Stimulated activated CD4-positive, alpha-beta T cell treated with anti-CD3 and anti-CD28 coated beads, Interleukin-4, amount 100 ng/mL, for 1 hour (primary cell): ENCODE data around the gene ARHGAP26.

ENCODE experiments used
- DNase-seq: peaks from one replicate; pipeline ENCODE4 v3.0.0-alpha.2; 2020

The ARHGAP26 gene

DNA sequence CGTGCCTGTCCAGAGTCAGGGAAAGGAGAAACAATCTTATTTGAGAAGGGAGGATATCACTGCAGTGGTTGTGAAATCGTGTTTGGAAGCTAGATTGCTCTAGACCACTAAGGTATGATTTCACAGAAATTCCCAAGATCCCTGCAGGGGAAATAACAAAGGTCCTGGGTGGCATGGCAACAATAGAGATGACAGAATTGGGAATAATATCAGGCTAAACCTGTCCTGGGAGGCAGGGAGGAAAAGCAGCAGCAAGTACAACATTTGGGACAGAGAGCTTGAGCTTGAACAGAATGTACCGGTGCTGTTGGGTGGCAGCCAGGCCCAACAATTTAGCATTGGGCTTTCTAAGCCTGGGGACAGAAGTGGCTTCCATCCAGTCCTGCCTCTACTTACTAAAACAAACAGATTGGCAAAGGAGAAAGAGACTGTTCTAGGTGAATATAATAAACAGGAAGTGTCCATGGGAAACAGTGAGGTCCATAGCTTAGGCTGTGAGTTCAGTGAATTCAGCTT is 17.0 kb upstream of the ARHGAP26 start:
- DNase-seq: no peak

- DNase-seq: no peak
These were observed 16.1 kb upstream of the ARHGAP26 start for GRCh38 chr5:142754031-142754430.

- DNase-seq: no peak
These were observed 13.6 kb upstream of the ARHGAP26 start for GRCh38 chr5:142756576-142756975.

- no peak for DNase-seq
These were observed 12.6 kb upstream of the ARHGAP26 start for GRCh38 chr5:142757564-142757963.

- DNase-seq: no peak
These were observed 11.9 kb upstream of the ARHGAP26 start for GRCh38 chr5:142758062-142758795.

DNA sequence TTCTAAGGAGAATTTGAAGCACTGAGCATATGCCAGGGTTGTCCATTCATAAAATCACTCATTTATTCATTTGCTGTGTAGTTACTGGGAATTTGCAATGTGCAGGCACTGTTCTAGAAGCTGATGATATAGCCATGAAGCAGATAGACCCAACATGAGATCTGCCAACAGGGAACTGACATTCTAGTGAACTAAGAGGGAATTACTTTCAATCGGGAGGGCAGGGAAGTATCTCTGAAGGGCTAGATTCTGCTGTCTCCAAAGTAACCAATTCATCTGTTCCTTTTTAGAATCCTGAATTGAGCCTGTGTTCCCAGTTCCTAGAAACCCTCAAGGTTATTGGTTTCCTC is 11.4 kb upstream of the ARHGAP26 start:
- DNase-seq: no peak

GRCh38 chr5:142763701-142764100 is 6.5 kb upstream of the ARHGAP26 start:
- no peak for DNase-seq

- DNase-seq: no peak
These were observed 3.0 kb upstream of the ARHGAP26 start for GRCh38 chr5:142767178-142767577.

- DNase-seq: no peak
These were observed 2.3 kb upstream of the ARHGAP26 start for GRCh38 chr5:142767911-142768310.

GRCh38 chr5:142769251-142769792 is 855 bp upstream of the ARHGAP26 start:
- DNase-seq: peak; percentile 7

GRCh38 chr5:142770650-142771609 is 753 bp downstream of the ARHGAP26 start:
- DNase-seq: peak; percentile 51

GRCh38 chr5:142771666-142772065 is 1.5 kb downstream of the ARHGAP26 start:
- no peak for DNase-seq

DNA sequence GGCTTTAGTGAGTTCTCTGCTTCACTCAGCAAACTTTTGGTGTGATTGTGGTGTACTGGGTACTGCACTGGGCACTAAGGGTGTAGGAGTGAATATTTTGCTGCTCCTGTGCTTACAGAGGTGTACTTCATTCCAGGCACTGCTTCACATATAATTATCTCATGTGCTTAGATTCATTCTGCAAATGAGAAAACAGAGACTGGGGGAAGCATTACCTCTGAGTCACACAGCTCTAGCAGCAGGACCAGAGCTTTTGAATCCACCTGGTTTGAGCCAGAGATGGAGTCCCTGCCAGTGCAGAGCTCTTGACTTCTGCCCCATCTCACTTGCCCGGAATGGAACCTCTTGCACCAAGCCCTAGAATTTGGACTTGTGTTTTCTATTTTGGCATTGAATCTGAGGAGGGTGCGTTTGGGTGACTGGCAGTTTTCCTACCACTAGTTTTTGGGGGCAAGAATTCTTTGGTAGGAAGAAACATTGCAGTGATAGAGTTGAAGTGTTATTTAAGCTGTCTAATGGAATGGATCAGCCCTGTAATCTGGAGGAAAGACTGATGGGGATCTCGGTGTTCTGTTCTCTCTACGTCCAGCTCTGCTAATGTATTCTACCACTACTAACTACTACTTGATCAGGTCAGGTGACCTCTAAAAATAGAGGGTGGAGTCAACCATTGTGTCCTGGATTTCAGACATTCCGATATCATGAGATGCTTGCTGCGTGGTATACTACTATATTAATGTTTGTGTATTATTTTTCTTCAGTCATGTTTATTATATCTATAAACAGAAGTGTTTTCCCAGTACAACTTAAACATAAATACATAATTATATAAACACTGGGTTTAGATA is 2.5 kb downstream of the ARHGAP26 start:
- DNase-seq: no peak

GRCh38 chr5:142777099-142777498 is 6.9 kb downstream of the ARHGAP26 start:
- DNase-seq: no peak

- DNase-seq: no peak
These were observed 7.7 kb downstream of the ARHGAP26 start for GRCh38 chr5:142777850-142778249.

DNA sequence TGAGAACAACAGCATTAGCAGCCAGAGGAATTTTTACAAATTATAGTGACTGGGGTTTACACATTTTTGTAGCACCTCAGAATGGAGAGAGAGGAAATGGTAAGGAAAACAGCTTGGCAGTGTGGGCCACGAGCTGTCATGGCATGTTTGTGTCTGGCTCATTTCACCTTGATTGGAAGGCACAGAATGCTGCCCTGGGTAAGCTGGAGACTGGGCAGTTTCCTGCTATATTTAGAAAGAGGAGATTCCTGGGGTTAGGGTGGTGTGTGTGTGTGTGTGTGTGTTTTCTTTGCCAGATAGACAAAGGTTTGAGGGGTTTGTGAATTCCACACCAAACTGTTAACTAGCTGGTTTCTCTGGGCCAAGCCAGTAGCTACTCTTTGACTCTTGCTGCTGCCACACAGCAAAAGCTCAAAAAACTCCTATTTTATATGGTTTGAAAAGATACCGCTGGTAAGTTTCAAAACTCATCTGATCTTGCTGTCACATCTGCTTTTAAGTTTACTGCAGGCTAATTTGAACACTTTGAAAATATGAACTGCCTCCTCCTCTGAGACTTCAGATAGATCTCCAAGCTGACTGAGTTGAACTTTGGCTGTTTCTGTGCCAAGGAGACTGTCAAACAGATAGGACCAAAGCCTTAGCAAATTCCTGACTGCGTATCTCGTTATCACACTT is 9.1 kb downstream of the ARHGAP26 start:
- DNase-seq: no peak

- DNase-seq: no peak
These were observed 10.7 kb downstream of the ARHGAP26 start for GRCh38 chr5:142780871-142781270.

- DNase-seq: no peak
These were observed 12.9 kb downstream of the ARHGAP26 start for GRCh38 chr5:142782976-142783530.

GRCh38 chr5:142783601-142784341 is 13.6 kb downstream of the ARHGAP26 start:
- DNase-seq: peak; percentile 30

DNA sequence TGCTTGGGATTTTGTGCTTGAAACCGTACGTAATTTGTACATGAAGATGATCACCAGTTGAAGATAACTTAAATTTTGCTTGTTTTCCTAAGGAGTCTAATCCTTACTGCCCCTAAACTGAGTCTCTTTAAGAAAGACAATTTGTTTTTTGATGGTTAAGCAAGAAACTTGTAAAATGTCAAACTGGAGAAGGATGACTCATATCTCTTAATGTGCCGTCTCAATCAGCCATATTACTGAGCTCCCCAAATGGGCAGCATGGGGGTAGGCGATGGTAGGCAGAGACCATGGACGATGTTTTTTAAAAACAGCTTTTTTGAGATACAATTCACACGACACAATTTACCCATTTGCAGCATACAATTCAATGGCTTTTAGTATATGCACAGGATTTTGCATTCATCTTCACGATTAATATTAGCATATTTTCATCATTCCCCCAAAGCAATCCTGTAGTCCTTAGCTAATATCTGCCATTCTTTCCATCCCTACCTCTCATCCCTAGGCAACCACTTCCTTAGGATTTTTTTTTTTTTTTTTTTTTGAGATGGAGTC is 14.3 kb downstream of the ARHGAP26 start:
- no peak for DNase-seq

GRCh38 chr5:142785206-142785605 is 15.0 kb downstream of the ARHGAP26 start:
- DNase-seq: no peak
